ENCODE results near the gene MASP2.

DNA sequence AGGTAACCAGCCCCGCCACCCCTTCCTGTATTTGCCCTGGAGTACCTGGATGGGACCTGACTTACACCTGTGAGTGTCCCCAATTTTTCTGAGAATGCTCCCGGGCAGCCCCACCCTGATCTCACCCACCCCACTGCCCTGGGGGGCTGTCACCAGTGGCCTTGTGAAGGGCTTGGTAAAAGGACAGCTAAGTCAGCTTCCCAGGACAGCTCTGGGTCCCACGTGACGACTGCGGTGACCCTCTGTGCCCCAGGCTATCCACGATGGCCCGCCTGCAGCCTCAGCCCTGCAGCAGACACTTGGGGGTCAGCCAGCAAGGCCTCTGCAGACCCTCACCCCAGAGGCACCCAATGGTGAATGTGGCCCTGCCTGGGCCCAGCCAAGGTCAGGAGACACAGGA lies 7.1 kb upstream of the MASP2 start:
- TF ChIP-seq POLR2A (IDR thresholded peaks at IDR 0.05; ENCODE audit: low read length) (no peak), GATA1 (IDR thresholded peaks at IDR 0.05; ENCODE audit: low read depth, low read length) (no peak)

Data from erythroblast (primary cell).